OCI-LY1 (cell line): ENCODE measurements around the gene ZNF730.

Experiments
- H2AFZ ChIP-seq: fragments of 200-600 bp; sonication (generic), shearing (Covaris generic); 2 replicates; pipeline ENCODE4 v1.6.0; 2014; ENCODE audit warnings: antibody characterized with exemption, mild to moderate bottlenecking, low read length
- H3F3A ChIP-seq: fragments of 200-600 bp; sonication (generic), shearing (Covaris generic); 2 replicates; pipeline ENCODE4 v1.6.0; 2014; ENCODE audit warnings: mild to moderate bottlenecking, antibody characterized with exemption, low read length, moderate library complexity; ENCODE audit not compliant: insufficient read depth
- H3K27ac ChIP-seq: fragments of 200-600 bp; sonication (generic); 2 replicates; pipeline ENCODE4 v1.5.1; 2014; ENCODE audit warnings: low read length, mixed run types, mild to moderate bottlenecking, low read depth; ENCODE audit not compliant: poor library complexity, severe bottlenecking
- H3K27me3 ChIP-seq: fragments of 200-600 bp; sonication (generic); 2 replicates; pipeline ENCODE4 v1.6.0; 2014; ENCODE audit warnings: antibody characterized with exemption, mild to moderate bottlenecking, low read length, moderate library complexity; ENCODE audit not compliant: insufficient read depth
- H3K36me3 ChIP-seq: fragments of 200-600 bp; sonication (generic); 2 replicates; pipeline ENCODE4 v1.6.1; 2014; ENCODE audit warnings: mild to moderate bottlenecking, antibody characterized with exemption, low read length, moderate library complexity, mixed read lengths; ENCODE audit not compliant: insufficient read depth
- H3K4me1 ChIP-seq: fragments of 200-600 bp; sonication (generic); 2 replicates; pipeline ENCODE4 v1.5.1; 2014; ENCODE audit warnings: mild to moderate bottlenecking, low read length, moderate library complexity; ENCODE audit not compliant: insufficient read depth, severe bottlenecking
- H3K4me2 ChIP-seq: fragments of 200-600 bp; sonication (generic), shearing (Covaris generic); 2 replicates; pipeline ENCODE4 v1.6.1; 2014; ENCODE audit warnings: low read length
- H3K4me3 ChIP-seq: fragments of 200-600 bp; sonication (generic); 2 replicates; pipeline ENCODE4 v1.5.1; 2014; ENCODE audit warnings: low read length, low read depth, mild to moderate bottlenecking, mixed read lengths; ENCODE audit not compliant: poor library complexity, severe bottlenecking
- H3K79me2 ChIP-seq: fragments of 200-600 bp; shearing (Covaris generic); 2 replicates; pipeline ENCODE4 v1.6.1; 2016; ENCODE audit warnings: mixed run types, low read length, mixed read lengths; ENCODE audit not compliant: insufficient read depth
- H3K9ac ChIP-seq: fragments of 200-600 bp; sonication (generic), shearing (Covaris generic); 2 replicates; pipeline ENCODE4 v1.6.1; 2014; ENCODE audit warnings: mild to moderate bottlenecking, low read length, mixed read lengths
- H3K9me2 ChIP-seq: fragments of 200-600 bp; sonication (generic), shearing (Covaris generic); 2 replicates; pipeline ENCODE4 v1.6.1; 2014; ENCODE audit warnings: low read depth, mild to moderate bottlenecking, low read length, mixed read lengths
- H3K9me3 ChIP-seq: fragments of 200-600 bp; shearing (Covaris generic); 2 replicates; pipeline ENCODE4 v1.6.1; 2014; ENCODE audit warnings: low read length, mixed read lengths
- H4K20me1 ChIP-seq: fragments of 200-600 bp; sonication (generic), shearing (Covaris generic); 2 replicates; pipeline ENCODE4 v1.6.0; 2016; ENCODE audit warnings: mild to moderate bottlenecking, low read length; ENCODE audit not compliant: insufficient read depth
- EZH2 ChIP-seq: fragments of 200-600 bp; sonication (generic), shearing (Covaris generic); IDR thresholded peaks from 2 replicates; pipeline ENCODE4 v1.8.0; 2017; ENCODE audit warnings: borderline replicate concordance, mixed run types, mild to moderate bottlenecking, antibody characterized with exemption, low read length, moderate library complexity, mixed read lengths
- TF ChIP-seq, protein P1 (sequence below): fragments of 200-600 bp; sonication (generic), shearing (Covaris generic); IDR thresholded peaks from 2 replicates; pipeline ENCODE4 v1.5.1; 2017; ENCODE audit warnings: mild to moderate bottlenecking, antibody characterized with exemption, low read length, moderate library complexity, mixed read lengths

The ZNF730 gene

DNA sequence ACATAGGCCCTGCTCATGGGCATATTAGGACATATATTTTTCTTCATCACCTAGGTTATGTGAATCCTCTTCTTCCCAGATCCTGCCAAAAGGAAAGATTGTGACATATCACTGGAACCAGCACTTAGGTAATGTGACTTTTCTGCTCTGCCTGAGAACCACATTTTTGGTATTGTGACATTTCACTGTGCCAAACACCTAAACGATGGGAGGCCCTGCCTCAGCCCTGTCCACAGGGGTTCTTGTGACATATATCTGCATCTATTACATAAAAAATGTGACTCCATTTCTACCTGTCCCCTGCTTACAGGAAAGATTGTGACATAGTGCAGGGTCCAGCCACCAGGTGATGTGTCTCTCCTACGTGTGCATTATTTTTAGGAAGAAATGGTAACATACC is 18.5 kb upstream of the ZNF730 start:
- H3K27me3 ChIP-seq: no peaks in the 10 kb centered on the region
- H2AFZ ChIP-seq: no peak overlapping the region
- H3K4me2 ChIP-seq: no peak overlapping the region
- H3K9me3 ChIP-seq: peaks cover 2% of the 10 kb centered on the region; the same call in 1 of the 2 replicates
- H3K9ac ChIP-seq: no peak overlapping the region
- no peaks in the 10 kb centered on the region for H3K4me1 ChIP-seq
- H4K20me1 ChIP-seq: no peaks in the 10 kb centered on the region
- no peaks in the 10 kb centered on the region for H3K9me2 ChIP-seq
- no peaks in the 10 kb centered on the region for H3K79me2 ChIP-seq
- no peak overlapping the region for H3K27ac ChIP-seq
- TF ChIP-seq EZH2: no peak
- TF ChIP-seq, protein P1, sequence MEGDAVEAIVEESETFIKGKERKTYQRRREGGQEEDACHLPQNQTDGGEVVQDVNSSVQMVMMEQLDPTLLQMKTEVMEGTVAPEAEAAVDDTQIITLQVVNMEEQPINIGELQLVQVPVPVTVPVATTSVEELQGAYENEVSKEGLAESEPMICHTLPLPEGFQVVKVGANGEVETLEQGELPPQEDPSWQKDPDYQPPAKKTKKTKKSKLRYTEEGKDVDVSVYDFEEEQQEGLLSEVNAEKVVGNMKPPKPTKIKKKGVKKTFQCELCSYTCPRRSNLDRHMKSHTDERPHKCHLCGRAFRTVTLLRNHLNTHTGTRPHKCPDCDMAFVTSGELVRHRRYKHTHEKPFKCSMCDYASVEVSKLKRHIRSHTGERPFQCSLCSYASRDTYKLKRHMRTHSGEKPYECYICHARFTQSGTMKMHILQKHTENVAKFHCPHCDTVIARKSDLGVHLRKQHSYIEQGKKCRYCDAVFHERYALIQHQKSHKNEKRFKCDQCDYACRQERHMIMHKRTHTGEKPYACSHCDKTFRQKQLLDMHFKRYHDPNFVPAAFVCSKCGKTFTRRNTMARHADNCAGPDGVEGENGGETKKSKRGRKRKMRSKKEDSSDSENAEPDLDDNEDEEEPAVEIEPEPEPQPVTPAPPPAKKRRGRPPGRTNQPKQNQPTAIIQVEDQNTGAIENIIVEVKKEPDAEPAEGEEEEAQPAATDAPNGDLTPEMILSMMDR: no peak
- peaks cover 71% of the 10 kb centered on the region for H3K36me3 ChIP-seq
- no peak overlapping the region for H3K4me3 ChIP-seq
- no peaks in the 10 kb centered on the region for H3F3A ChIP-seq

- Histone ChIP-seq H3K36me3 (peaks cover 64% of the 10 kb centered on the region), H3K4me3 (no peak overlapping the region), H3K4me2 (no peak overlapping the region), H4K20me1 (no peaks in the 10 kb centered on the region), H3K4me1 (no peaks in the 10 kb centered on the region), H3K79me2 (no peaks in the 10 kb centered on the region), H3K9me2 (no peaks in the 10 kb centered on the region), H3F3A (no peaks in the 10 kb centered on the region), H3K9ac (no peak overlapping the region), H3K9me3 (peaks cover 2% of the 10 kb centered on the region; the same call in 1 of the 2 replicates), H3K27ac (no peak overlapping the region), H3K27me3 (no peaks in the 10 kb centered on the region), H2AFZ (no peak overlapping the region)
- TF ChIP-seq, protein P1: no peak
- no peak for TF ChIP-seq EZH2
Measured at GRCh38 chr19:23098988-23099387, 17.8 kb upstream of the ZNF730 start.

GRCh38 chr19:23099966-23100365 is 16.9 kb upstream of the ZNF730 start:
- no peaks in the 10 kb centered on the region for H3K79me2 ChIP-seq
- no peak overlapping the region for H3K27ac ChIP-seq
- peaks cover 2% of the 10 kb centered on the region; the same call in 1 of the 2 replicates for H3K9me3 ChIP-seq
- no peaks in the 10 kb centered on the region for H3K27me3 ChIP-seq
- no peaks in the 10 kb centered on the region for H3K9me2 ChIP-seq
- H3K4me2 ChIP-seq: no peak overlapping the region
- no peaks in the 10 kb centered on the region for H3K4me1 ChIP-seq
- TF ChIP-seq EZH2: no peak
- TF ChIP-seq, protein P1: no peak
- H3K4me3 ChIP-seq: no peak overlapping the region
- H3K36me3 ChIP-seq: peaks cover 58% of the 10 kb centered on the region
- no peaks in the 10 kb centered on the region for H3F3A ChIP-seq
- H4K20me1 ChIP-seq: no peaks in the 10 kb centered on the region
- no peak overlapping the region for H3K9ac ChIP-seq
- no peak overlapping the region for H2AFZ ChIP-seq
